Activated CD4-positive, alpha-beta memory T cell treated with anti-CD3 and anti-CD28 coated beads for 36 hours (primary cell): ENCODE measurements around the gene AP3B1. TPM values are rescaled to one million over a fixed set of nuclear protein-coding genes. Genes with fewer than 3 reads are reported as not detected.

ENCODE experiments used
- CTCF ChIA-PET: fragments of 350-600 bp; sonication (Branson Sonifier 250); formaldehyde crosslinking; loops from one replicate; lab custom pipeline; 2021; ENCODE audit warnings: antibody characterized with exemption, inconsistent platforms; lab: Charles Lee
- POLR2A ChIA-PET: fragments of 350-600 bp; sonication (Branson Sonifier 250); formaldehyde crosslinking; loops from one replicate; lab custom pipeline; 2021; ENCODE audit warnings: antibody characterized with exemption; lab: Charles Lee
- DNase-seq: peaks from one replicate; pipeline ENCODE4 v3.0.0-alpha.2; 2020
- H3K27ac Mint-ChIP-seq: one replicate; pipeline ENCODE4 v1.8.0; 2021; ENCODE audit warnings: mixed read lengths
- H3K27me3 Mint-ChIP-seq: one replicate; pipeline ENCODE4 v1.8.0; 2021; ENCODE audit warnings: mixed read lengths
- H3K36me3 Mint-ChIP-seq: one replicate; pipeline ENCODE4 v1.8.0; 2021; ENCODE audit warnings: mixed read lengths
- H3K4me1 Mint-ChIP-seq: one replicate; pipeline ENCODE4 v1.8.0; 2021; ENCODE audit warnings: low read depth, mixed read lengths
- H3K4me3 Mint-ChIP-seq: one replicate; pipeline ENCODE4 v1.8.0; 2021; ENCODE audit warnings: mild to moderate bottlenecking, mixed read lengths
- H3K9me3 Mint-ChIP-seq: one replicate; pipeline ENCODE4 v1.8.0; 2021; ENCODE audit warnings: mixed read lengths
- intact Hi-C: fragments of 100-400 bp; cut with micrococcal nuclease; formaldehyde crosslinking; loops from one replicate; pipeline ENCODE4 v1.15.1; 2023
- total RNA-seq, 2 experiments: library from RNA; stranded (reverse); gene quantifications; one replicate each; pipeline ENCODE4 v1.2.3, GENCODE V29; 2021

Gene AP3B1
- total RNA-seq, 2 experiments from 2014 or later, result 36.5 to 40.2 TPM

DNA sequence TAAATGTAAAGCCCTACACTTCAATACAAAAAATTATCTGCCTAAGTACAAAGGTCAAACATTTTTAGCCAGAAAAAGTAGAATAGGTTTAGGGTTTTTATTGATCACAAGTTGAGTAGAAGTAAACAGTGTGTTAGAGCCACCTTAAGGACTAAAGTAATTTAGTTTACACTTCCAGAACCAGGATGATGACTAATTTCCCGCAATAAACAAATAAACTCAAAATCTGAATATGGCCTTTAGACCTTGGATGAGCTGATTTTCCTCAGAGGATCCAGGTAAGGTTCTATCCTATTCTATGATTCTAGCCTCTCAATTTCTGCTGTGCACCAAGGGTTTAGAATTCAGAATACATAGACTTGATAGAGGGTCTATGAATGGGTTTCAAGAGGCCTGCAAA is 338.9 kb downstream of the AP3B1 start:
- H3K4me3 Mint-ChIP-seq, result no peak overlapping the region
- no peaks in the 10 kb centered on the region for H3K36me3 Mint-ChIP-seq
- peaks cover 10% of the 10 kb centered on the region for H3K27me3 Mint-ChIP-seq
- DNase-seq, result no peak
- ChIA-PET CTCF (interaction anchor here (0.7 kb wide), 1 partner anchor 1069 kb away, joined by 3 read pairs; no protein-coding TSS in a partner anchor), POLR2A (no interaction called here)
- intact Hi-C loops, result no loop called here
- no peak overlapping the region for H3K27ac Mint-ChIP-seq
- peaks cover 8% of the 10 kb centered on the region for H3K4me1 Mint-ChIP-seq
- H3K9me3 Mint-ChIP-seq, result no peaks in the 10 kb centered on the region

DNA sequence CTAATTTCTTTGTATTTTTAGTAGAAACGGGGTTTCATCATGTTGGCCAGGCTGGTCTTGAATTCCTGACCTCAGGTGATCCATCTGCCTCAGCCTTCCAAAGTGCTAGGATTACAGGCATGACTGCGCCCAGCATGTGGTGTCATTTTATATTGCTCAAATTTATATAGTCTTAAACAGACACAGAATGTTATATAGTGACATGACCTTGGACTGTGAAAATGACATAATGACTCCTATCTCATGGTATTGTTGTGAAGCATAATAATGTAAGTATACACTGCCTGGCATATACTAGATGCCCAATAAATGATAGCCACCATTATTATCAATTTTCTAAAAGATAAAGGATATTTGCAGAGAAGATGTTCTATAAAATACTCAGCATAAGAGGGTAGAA is 341.1 kb downstream of the AP3B1 start:
- no peaks in the 10 kb centered on the region for H3K4me1 Mint-ChIP-seq
- no peak overlapping the region for H3K27ac Mint-ChIP-seq

DNA sequence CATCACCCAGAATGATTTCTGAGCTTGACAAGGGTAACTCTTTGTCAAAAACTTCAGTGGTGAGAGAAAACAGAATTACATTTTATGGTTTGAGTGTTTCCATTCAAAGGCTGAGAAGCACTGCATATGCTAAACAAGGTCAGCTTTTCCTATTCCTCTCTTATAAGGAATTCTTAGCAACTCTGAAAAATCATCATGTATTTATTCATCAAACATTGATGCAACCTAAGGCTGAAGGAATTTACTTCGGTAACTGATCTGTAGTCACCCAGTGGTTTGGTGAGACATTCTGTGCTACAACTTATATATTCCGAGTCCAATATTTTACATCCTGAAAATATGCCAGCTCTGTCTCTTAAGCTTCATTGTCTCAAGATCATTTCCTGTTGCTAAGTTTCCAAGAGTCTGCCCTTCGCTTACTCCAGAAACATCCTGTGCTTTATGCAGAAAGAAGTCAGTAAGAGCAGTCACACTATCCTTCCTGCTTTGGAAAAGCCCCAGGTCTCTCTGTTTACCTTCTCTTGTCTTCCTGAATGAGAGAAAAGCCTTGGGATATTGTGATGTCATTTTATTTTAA is 341.8 kb downstream of the AP3B1 start:
- peaks cover 11% of the 10 kb centered on the region for H3K27me3 Mint-ChIP-seq
- H3K36me3 Mint-ChIP-seq, result no peaks in the 10 kb centered on the region
- DNase-seq, result no peak
- intact Hi-C loops, result no loop called here
- ChIA-PET POLR2A (no interaction called here), CTCF (interaction anchor here (1.4 kb wide), 1 partner anchor 30 kb away, joined by 3 read pairs; no protein-coding TSS in a partner anchor)
- H3K27ac Mint-ChIP-seq, result no peak overlapping the region
- no peaks in the 10 kb centered on the region for H3K4me1 Mint-ChIP-seq
- no peak overlapping the region for H3K4me3 Mint-ChIP-seq
- no peaks in the 10 kb centered on the region for H3K9me3 Mint-ChIP-seq

More for the DNA sequence above, 341.1 kb downstream of the AP3B1 start:
- Mint-ChIP-seq H3K4me3 (no peak overlapping the region), H3K36me3 (no peaks in the 10 kb centered on the region), H3K9me3 (no peaks in the 10 kb centered on the region), H3K27me3 (peaks cover 11% of the 10 kb centered on the region)
- no peak for DNase-seq
- intact Hi-C loops, result no loop called here
- CTCF ChIA-PET, result interaction anchor here (1.4 kb wide), 1 partner anchor 30 kb away, joined by 3 read pairs; no protein-coding TSS in a partner anchor
- POLR2A ChIA-PET, result interaction anchor here (0.6 kb wide), 1 partner anchor 8 kb away, joined by 5 read pairs; no protein-coding TSS in a partner anchor

Other genes with a start within 250 kb of the AP3B1 start
- gene SCAMP1, start 65.9 kb upstream of the AP3B1 start, total RNA-seq, result 10 to 100 TPM; 13.6 to 18.3 TPM